Calu3 (cell line): ENCODE results near the gene RAB24. TPM values are rescaled to one million over a fixed set of nuclear protein-coding genes. Genes with fewer than 3 reads are reported as not detected.
A peak's percentile ranks its signal among the peaks of the same experiment; 100 is the strongest.

ENCODE experiments used
- BruUV-seq: library from RNA; stranded (reverse); fragments of 400-500 nt; replicated peaks from 2 replicates; lab custom pipeline; 2021; lab: Mats Ljungman, UMichigan
- CTCF ChIA-PET: fragments of 300-600 bp; sonication (Branson Sonifier 250); formaldehyde crosslinking; loops from one replicate; lab custom pipeline; 2022; ENCODE audit warnings: antibody characterized with exemption; lab: Charles Lee
- DNase-seq: peaks from one replicate; pipeline ENCODE4 v3.0.0; 2022
- H3K27ac Mint-ChIP-seq: one replicate; pipeline ENCODE4 v1.8.0; 2022; ENCODE audit warnings: mixed read lengths; ENCODE audit not compliant: unreplicated experiment
- H3K27me3 Mint-ChIP-seq: one replicate; pipeline ENCODE4 v1.8.0; 2022; ENCODE audit warnings: mixed read lengths; ENCODE audit not compliant: unreplicated experiment
- H3K36me3 Mint-ChIP-seq: one replicate; pipeline ENCODE4 v1.8.0; 2022; ENCODE audit warnings: mild to moderate bottlenecking, moderate library complexity, mixed read lengths; ENCODE audit not compliant: insufficient read depth, unreplicated experiment
- H3K4me1 Mint-ChIP-seq: one replicate; pipeline ENCODE4 v1.8.0; 2022; ENCODE audit warnings: mild to moderate bottlenecking, low read depth, mixed read lengths; ENCODE audit not compliant: unreplicated experiment
- H3K4me3 Mint-ChIP-seq: one replicate; pipeline ENCODE4 v1.8.0; 2022; ENCODE audit warnings: mild to moderate bottlenecking, low read depth, moderate library complexity, mixed read lengths; ENCODE audit not compliant: unreplicated experiment
- H3K9me3 Mint-ChIP-seq: one replicate; pipeline ENCODE4 v1.8.0; 2022; ENCODE audit warnings: low read depth, mixed read lengths; ENCODE audit not compliant: unreplicated experiment
- intact Hi-C: fragments of 100-400 bp; cut with micrococcal nuclease; formaldehyde crosslinking; loops from one replicate; pipeline ENCODE4 v1.10.0; 2022; ENCODE audit not compliant: unreplicated experiment
- total RNA-seq: library from RNA; stranded (reverse); gene quantifications from 2 replicates; pipeline ENCODE4 v1.2.3, GENCODE V29; 2022
- TF ChIP-seq, protein P1 (sequence below): fragments of 200-600 bp; IDR thresholded peaks from one replicate; pipeline ENCODE4 v1.8.0; 2022; ENCODE audit warnings: antibody characterized with exemption; ENCODE audit not compliant: unreplicated experiment

RAB24 gene
- total RNA-seq, 1 experiment from 2014 or later: 34.0 TPM

- no TSS peak for BruUV-seq
- intact Hi-C loops: no loop called here
- no peaks in the 10 kb centered on the region for H3K27me3 Mint-ChIP-seq
- peaks cover 28% of the 10 kb centered on the region for H3K4me1 Mint-ChIP-seq
- DNase-seq: no peak
- H3K27ac Mint-ChIP-seq: no peak overlapping the region
- H3K36me3 Mint-ChIP-seq: peaks cover 91% of the 10 kb centered on the region
- TF ChIP-seq, protein P1, sequence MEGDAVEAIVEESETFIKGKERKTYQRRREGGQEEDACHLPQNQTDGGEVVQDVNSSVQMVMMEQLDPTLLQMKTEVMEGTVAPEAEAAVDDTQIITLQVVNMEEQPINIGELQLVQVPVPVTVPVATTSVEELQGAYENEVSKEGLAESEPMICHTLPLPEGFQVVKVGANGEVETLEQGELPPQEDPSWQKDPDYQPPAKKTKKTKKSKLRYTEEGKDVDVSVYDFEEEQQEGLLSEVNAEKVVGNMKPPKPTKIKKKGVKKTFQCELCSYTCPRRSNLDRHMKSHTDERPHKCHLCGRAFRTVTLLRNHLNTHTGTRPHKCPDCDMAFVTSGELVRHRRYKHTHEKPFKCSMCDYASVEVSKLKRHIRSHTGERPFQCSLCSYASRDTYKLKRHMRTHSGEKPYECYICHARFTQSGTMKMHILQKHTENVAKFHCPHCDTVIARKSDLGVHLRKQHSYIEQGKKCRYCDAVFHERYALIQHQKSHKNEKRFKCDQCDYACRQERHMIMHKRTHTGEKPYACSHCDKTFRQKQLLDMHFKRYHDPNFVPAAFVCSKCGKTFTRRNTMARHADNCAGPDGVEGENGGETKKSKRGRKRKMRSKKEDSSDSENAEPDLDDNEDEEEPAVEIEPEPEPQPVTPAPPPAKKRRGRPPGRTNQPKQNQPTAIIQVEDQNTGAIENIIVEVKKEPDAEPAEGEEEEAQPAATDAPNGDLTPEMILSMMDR: no peak
- no peak overlapping the region for H3K4me3 Mint-ChIP-seq
- CTCF ChIA-PET: no interaction called here
- no peaks in the 10 kb centered on the region for H3K9me3 Mint-ChIP-seq
These were observed 28.7 kb upstream of the RAB24 start for GRCh38 chr5:177332031-177332895.

- peak overlapping the region; percentile 56 for H3K27ac Mint-ChIP-seq
- H3K36me3 Mint-ChIP-seq: peaks cover 89% of the 10 kb centered on the region
- intact Hi-C loops: no loop called here
- DNase-seq: no peak
- CTCF ChIA-PET: no interaction called here
- TF ChIP-seq, protein P1: no peak
- no peak overlapping the region for H3K4me3 Mint-ChIP-seq
- H3K9me3 Mint-ChIP-seq: no peaks in the 10 kb centered on the region
- H3K27me3 Mint-ChIP-seq: no peaks in the 10 kb centered on the region
- TSS peak; percentile 90 for BruUV-seq
- peaks cover 32% of the 10 kb centered on the region for H3K4me1 Mint-ChIP-seq
These were observed 27.7 kb upstream of the RAB24 start for GRCh38 chr5:177330991-177331842.

DNA sequence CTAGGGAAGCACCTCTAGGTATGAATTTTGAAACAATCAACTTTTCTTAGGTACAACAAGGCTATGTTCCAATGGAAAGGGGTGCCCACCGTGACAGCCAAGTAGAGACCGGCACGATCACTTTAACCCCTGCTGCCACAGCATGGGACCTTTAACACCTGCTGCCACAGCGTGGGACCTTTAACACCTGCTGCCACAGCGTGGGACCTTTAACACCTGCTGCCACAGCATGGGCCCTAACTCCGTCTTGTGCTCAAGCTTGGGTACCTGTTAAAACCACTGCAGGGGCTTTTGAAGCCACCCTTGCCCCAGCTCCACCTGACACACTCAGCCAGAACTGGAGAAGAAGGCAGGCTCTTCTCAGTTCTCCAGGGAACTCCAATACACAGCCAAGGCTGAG, 26.4 kb upstream of the RAB24 start:
- no peak overlapping the region for H3K4me3 Mint-ChIP-seq
- peaks cover 89% of the 10 kb centered on the region for H3K36me3 Mint-ChIP-seq
- H3K27me3 Mint-ChIP-seq: no peaks in the 10 kb centered on the region
- peaks cover 38% of the 10 kb centered on the region for H3K4me1 Mint-ChIP-seq
- no peaks in the 10 kb centered on the region for H3K9me3 Mint-ChIP-seq
- BruUV-seq: no TSS peak
- TF ChIP-seq, protein P1: no peak
- intact Hi-C loops: no loop called here
- no peak overlapping the region for H3K27ac Mint-ChIP-seq
- CTCF ChIA-PET: no interaction called here
- no peak for DNase-seq

- Mint-ChIP-seq H3K4me3 (peak overlapping the region; percentile 42), H3K27ac (peak overlapping the region; percentile 87)
These were observed 25.2 kb upstream of the RAB24 start for GRCh38 chr5:177328545-177329231.

More at GRCh38 chr5:177328545-177329231, 25.2 kb upstream of the RAB24 start:
- Mint-ChIP-seq H3K27me3 (no peaks in the 10 kb centered on the region), H3K36me3 (peaks cover 81% of the 10 kb centered on the region), H3K4me1 (peaks cover 45% of the 10 kb centered on the region), H3K9me3 (no peaks in the 10 kb centered on the region)
- CTCF ChIA-PET: interaction anchor here (0.6 to 1.5 kb wide), 6 partner anchors 19 to 129 kb away, joined by 3 to 9 read pairs (median 4); no protein-coding TSS in a partner anchor
- no TSS peak for BruUV-seq
- DNase-seq: no peak
- TF ChIP-seq, protein P1: no peak
- intact Hi-C loops: no loop called here
